ENCODE measurements around the gene TMEM273. TPM values are rescaled to one million over a fixed set of nuclear protein-coding genes. Genes with fewer than 3 reads are reported as not detected.

TMEM273 gene
- total and polyA plus RNA-seq, 4 experiments from 2014 or later = 27.7 to 101 (median 58.7) TPM

DNA sequence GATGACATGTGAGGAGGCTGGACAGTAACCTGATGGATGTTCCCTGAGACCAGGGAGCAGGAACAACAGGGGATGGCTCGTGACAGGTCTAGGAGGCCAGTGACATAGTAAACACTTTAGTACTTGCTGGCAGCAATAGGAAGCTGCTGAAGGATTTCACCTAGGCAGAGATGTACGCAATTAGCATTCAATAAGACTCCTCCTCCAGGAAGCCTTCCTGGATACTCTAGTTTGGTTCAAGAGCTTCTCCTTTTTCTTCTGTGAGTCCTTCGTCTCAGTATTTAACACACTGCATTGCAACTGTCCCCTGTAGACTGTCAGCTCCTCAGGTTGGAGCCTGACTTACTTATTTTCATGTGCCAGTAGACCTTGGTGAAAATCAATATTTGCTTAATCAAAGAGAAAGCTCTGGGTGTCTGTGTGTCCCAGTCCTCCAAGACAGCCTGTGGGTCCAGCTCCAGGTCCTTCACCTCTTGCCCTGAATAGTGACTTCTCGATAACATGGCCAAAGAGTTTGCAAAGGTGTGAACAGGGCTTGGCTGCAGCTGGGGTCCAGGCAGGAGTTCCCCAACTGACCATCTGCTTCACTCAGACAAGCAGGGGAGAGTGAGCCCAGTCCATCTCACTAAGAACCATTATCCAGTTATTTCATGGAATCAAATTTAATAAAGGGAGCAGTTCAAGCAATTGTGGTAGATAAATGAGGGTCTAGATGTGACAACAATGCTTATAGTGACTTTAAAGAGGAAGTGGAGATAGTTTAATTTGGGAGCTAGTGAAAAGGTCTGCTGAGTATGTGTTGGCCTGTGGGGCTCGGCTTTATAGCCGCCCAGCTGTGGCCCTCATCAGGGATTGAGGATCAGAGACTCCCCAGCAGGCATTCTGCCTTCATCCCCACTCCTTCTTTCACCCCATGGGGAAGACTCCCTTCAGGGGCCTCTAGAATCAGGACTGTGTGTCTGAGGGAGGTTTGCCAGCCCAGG, 9.4 kb downstream of the TMEM273 start:
- no peaks in the 10 kb centered on the region for H3K9me3 ChIP-seq (ENCODE audit: control insufficient read depth in 1 of 2, low read length in 2 of 2)
- Mint-ChIP-seq H3K4me1 (peaks cover 22 to 79% (median 50%) of the 10 kb centered on the region in 4 donors), H3K27ac (peak overlapping the region; percentile 3 to 97 (median 87)), H3K27me3 (no peaks in the 10 kb centered on the region), H3K9me3 (no peaks in the 10 kb centered on the region), H3K36me3 (peaks cover 3 to 8% of the 10 kb centered on the region in 2 donors), H3K4me3 (peak overlapping the region in 2 of 8 donors; percentile 62 to 81)
- H3K36me3 ChIP-seq (ENCODE audit: insufficient read depth, low read length) = no peaks in the 10 kb centered on the region
- H3K27me3 ChIP-seq (ENCODE audit: insufficient read depth, low read length) = no peaks in the 10 kb centered on the region
- H3K27ac ChIP-seq (ENCODE audit: low read depth, low read length) = no peak overlapping the region
- H3K4me1 ChIP-seq (ENCODE audit: insufficient read depth, low read length) = peaks cover 50% of the 10 kb centered on the region
- H3K4me3 ChIP-seq (ENCODE audit: low read length in 2 of 2) = no peak overlapping the region
- ChIA-PET POLR2A (ENCODE audit: partially characterized antibody) (interaction anchor here (1.2 kb wide), 1 partner anchor 16 kb away, joined by 3 read pairs; no protein-coding TSS in a partner anchor), CTCF (ENCODE audit: partially characterized antibody) (interaction anchor here (1.1 to 1.4 kb wide), 2 partner anchors 12 to 16 kb away, joined by 3 read pairs; no protein-coding TSS in a partner anchor)
- no peak for DNase-seq
- intact Hi-C loops (cut with micrococcal nuclease) = no loop called here

DNA sequence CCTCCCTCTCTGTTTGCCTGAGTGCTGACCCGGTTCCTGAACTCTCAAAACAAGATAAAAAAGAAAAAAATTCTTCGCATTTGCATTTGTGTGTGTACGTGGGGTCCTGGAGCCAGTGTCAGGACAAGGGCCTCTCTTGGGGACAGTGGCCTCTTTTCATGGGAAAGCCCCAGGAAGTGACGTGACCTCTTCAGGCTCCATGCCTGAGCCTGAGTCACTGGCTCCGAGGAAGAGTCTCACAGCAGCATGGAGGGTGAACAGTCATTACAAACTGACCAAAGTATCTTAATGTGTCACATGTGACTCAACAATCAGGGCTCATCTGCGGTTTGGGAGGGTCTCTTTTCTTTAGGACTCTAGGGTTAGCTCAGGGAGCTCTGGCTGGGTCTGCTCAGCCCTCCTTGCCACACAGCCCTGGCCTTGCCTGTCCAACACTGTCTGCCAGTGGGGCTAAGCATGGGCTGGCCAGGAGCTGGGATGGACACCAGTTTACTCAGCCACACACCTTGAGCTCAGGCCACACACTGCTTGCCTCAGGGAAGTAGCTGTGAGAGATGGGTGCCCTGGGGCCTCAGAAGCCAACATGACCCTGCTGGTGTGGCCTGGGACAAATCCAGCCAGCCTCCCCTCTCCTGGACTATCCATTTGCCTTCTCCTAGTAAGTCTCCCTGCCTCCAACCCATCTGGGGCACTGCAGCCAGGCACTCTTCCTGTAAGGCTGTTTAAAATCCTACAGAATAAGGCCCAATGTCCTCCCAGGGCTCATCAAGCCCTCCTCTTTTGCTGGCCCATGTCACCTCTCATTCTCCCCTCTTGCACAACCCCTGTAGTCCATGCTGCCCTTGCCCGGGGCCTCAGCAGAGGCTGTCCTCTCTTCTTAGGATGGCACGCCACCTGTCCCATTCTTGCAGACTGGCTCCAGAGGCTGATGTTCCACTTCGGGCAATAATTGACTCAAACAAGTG, 10.5 kb downstream of the TMEM273 start:
- Histone ChIP-seq H3K4me1 (ENCODE audit: insufficient read depth, low read length) (peaks cover 52% of the 10 kb centered on the region), H3K9me3 (ENCODE audit: control insufficient read depth in 1 of 2, low read length in 2 of 2) (no peaks in the 10 kb centered on the region), H3K27me3 (ENCODE audit: insufficient read depth, low read length) (no peaks in the 10 kb centered on the region), H3K27ac (ENCODE audit: low read depth, low read length) (peak overlapping the region; percentile 24), H3K36me3 (ENCODE audit: insufficient read depth, low read length) (no peaks in the 10 kb centered on the region), H3K4me3 (ENCODE audit: low read length in 2 of 2) (no peak overlapping the region)
- Mint-ChIP-seq H3K4me1 (peaks cover 17 to 79% (median 49%) of the 10 kb centered on the region in 4 donors), H3K4me3 (peak overlapping the region in 6 of 8 donors; percentile 22 to 81 (median 54)), H3K9me3 (no peaks in the 10 kb centered on the region), H3K27me3 (no peaks in the 10 kb centered on the region), H3K27ac (peak overlapping the region; percentile 80 to 97 (median 88)), H3K36me3 (peaks cover 3 to 12% of the 10 kb centered on the region in 2 donors)
- intact Hi-C loops (cut with micrococcal nuclease) = no loop called here
- ChIA-PET POLR2A (ENCODE audit: partially characterized antibody) (no interaction called here), CTCF (ENCODE audit: partially characterized antibody) (no interaction called here)
- DNase-seq = peak in 3 of 5 donors; percentile 25 to 86 (median 33)

DNA sequence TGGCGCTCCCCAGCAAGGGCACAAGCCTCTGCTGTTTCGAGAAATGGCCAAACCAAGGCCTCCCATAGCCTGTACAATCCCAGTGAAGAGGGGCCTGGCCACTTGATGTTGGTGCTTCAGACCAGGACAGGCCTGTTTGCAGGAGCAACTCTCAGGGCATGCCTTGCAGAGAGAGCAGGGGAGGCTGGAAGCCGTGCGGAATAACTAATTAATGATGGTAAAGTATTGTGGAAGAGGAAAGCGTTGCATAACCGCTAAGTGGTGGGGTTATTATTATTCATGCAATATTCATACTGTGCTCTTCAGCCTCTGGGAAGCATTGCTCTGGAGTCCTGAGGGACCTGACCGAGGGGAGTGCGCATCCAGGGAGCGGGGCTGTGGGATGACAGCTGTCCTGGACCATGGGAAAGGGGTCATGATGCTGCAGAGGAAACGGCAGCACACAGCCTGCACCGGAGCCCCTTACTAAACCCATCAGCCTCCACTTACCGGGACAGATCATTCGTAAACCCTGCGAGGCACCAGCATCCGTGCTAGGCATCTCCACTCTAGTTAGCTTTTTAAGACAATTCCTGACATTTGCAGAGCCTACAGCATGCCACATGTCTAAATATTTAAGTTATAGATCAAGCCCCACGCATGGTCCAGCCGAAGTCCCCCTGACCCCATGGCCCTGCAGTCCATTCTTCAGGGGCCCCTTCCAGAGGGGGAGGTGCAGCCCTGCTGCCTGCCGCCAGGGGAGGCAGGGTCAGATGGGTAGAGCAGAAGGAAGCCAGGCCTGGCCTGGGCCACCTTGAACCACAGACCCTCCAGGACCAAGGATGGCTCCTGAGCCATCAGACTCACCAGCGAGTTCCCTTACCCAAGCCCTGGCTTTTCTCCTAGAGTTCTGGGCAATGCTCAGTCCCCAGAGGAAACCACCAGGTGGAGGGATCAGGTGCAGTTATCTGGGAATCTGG, 11.6 kb downstream of the TMEM273 start:
- intact Hi-C loops (cut with micrococcal nuclease) = no loop called here
- ChIA-PET CTCF (ENCODE audit: partially characterized antibody) (no interaction called here), POLR2A (ENCODE audit: partially characterized antibody) (no interaction called here)
- Histone ChIP-seq H3K4me1 (ENCODE audit: insufficient read depth, low read length) (peaks cover 50% of the 10 kb centered on the region), H3K27me3 (ENCODE audit: insufficient read depth, low read length) (no peaks in the 10 kb centered on the region), H3K27ac (ENCODE audit: low read depth, low read length) (peak overlapping the region; percentile 24), H3K4me3 (ENCODE audit: low read length in 2 of 2) (no peak overlapping the region), H3K36me3 (ENCODE audit: insufficient read depth, low read length) (no peaks in the 10 kb centered on the region), H3K9me3 (ENCODE audit: control insufficient read depth in 1 of 2, low read length in 2 of 2) (no peaks in the 10 kb centered on the region)
- no peaks in the 10 kb centered on the region for H3K9me3 Mint-ChIP-seq
- H3K4me3 Mint-ChIP-seq = peak overlapping the region in 2 of 8 donors; percentile 70 to 81
- DNase-seq = no peak
- no peaks in the 10 kb centered on the region for H3K27me3 Mint-ChIP-seq
- H3K4me1 Mint-ChIP-seq = peaks cover 15 to 74% (median 45%) of the 10 kb centered on the region in 4 donors
- peak overlapping the region in 4 of 7 donors; percentile 68 to 97 (median 93) for H3K27ac Mint-ChIP-seq
- H3K36me3 Mint-ChIP-seq = peaks cover 3 to 12% of the 10 kb centered on the region in 2 donors

DNA sequence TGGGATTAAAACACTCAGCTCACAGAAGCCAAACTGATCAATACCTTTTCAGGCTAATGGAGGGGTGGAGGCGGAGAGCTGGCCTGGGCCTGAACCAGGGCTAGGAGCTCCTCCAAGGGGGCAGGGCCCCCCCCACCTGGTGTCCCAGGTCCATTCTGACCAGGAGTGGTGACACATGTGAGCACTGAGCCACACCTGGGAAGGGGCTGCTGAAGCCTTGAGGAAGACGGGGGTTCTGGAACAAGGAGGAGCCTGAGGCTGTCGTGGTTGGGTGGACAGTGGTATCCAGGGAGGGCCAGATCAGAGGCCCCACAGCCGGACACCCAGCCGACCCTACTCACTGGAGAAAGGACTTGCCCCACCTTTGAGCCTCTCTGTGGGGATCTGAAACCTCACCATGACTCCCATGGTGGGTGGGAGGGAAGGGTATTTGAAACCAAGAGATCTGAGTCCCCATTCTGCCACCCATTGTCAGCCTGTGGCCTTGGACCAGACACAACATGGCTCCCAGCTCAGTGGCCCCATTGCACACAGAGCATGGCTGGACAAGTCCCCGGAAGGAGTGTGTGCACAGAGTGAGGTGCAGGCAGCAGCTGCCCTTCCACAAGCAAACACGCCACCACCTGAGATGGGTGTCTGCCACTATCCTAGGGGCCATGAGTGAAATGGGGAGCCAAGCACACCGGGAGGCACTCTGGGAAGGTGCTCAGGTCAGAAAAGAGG, 12.4 kb downstream of the TMEM273 start:
- CTCF ChIA-PET (ENCODE audit: partially characterized antibody) = no interaction called here
- intact Hi-C loops (cut with micrococcal nuclease) = no loop called here
- POLR2A ChIA-PET (ENCODE audit: partially characterized antibody) = interaction anchor here (1.3 kb wide), 1 partner anchor 14 kb away, joined by 5 read pairs; no protein-coding TSS in a partner anchor
- Histone ChIP-seq H3K27ac (ENCODE audit: low read depth, low read length) (no peak overlapping the region), H3K36me3 (ENCODE audit: insufficient read depth, low read length) (no peaks in the 10 kb centered on the region), H3K4me3 (ENCODE audit: low read length in 2 of 2) (no peak overlapping the region), H3K9me3 (ENCODE audit: control insufficient read depth in 1 of 2, low read length in 2 of 2) (no peaks in the 10 kb centered on the region), H3K4me1 (ENCODE audit: insufficient read depth, low read length) (peaks cover 46% of the 10 kb centered on the region), H3K27me3 (ENCODE audit: insufficient read depth, low read length) (no peaks in the 10 kb centered on the region)
- H3K36me3 Mint-ChIP-seq = peaks cover 3 to 12% of the 10 kb centered on the region in 2 donors
- H3K4me3 Mint-ChIP-seq = no peak overlapping the region
- no peaks in the 10 kb centered on the region for H3K9me3 Mint-ChIP-seq
- H3K27ac Mint-ChIP-seq = peak overlapping the region in 1 of 7 donors; percentile 40
- no peaks in the 10 kb centered on the region for H3K27me3 Mint-ChIP-seq
- DNase-seq = no peak
- H3K4me1 Mint-ChIP-seq = peaks cover 13 to 68% (median 42%) of the 10 kb centered on the region in 4 donors

DNA sequence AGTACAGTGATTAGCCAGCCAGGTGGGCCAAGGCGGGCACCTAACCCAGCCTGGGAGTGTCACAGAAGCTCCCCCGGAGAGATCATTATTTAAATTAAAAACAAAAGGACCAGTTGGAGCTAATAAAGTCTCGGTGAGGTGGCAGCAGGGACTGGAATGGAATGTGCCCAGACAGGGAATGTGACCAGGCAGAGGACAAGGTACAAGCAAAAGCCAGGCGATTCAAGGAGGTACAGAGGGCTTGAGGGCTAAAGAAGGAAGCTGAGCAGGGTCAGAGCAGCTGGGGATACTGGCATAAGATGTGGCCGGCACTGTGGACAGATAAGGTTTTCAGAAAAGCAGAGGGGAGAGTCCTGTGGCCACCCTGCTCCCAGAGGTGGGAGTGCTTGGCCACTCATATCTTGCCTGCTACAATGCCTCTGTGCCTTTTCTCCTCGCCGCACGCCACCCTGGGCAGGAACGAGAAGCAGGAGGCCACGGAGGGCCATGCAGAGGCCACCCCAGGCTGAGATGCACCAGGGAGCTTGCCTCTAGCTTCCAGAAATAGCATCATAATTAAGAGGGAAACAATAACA, 13.2 kb downstream of the TMEM273 start:
- H3K4me1 ChIP-seq (ENCODE audit: insufficient read depth, low read length) = peaks cover 42% of the 10 kb centered on the region
- no peaks in the 10 kb centered on the region for H3K27me3 Mint-ChIP-seq

More for the DNA sequence above, 13.2 kb downstream of the TMEM273 start:
- Histone ChIP-seq H3K27ac (ENCODE audit: low read depth, low read length) (no peak overlapping the region), H3K4me3 (ENCODE audit: low read length in 2 of 2) (no peak overlapping the region), H3K9me3 (ENCODE audit: control insufficient read depth in 1 of 2, low read length in 2 of 2) (no peaks in the 10 kb centered on the region), H3K27me3 (ENCODE audit: insufficient read depth, low read length) (no peaks in the 10 kb centered on the region), H3K36me3 (ENCODE audit: insufficient read depth, low read length) (no peaks in the 10 kb centered on the region)
- Mint-ChIP-seq H3K4me1 (peaks cover 8 to 61% (median 35%) of the 10 kb centered on the region in 4 donors), H3K9me3 (no peaks in the 10 kb centered on the region), H3K4me3 (no peak overlapping the region), H3K36me3 (peaks cover 3 to 12% of the 10 kb centered on the region in 2 donors), H3K27ac (peak overlapping the region in 4 of 7 donors; percentile 11 to 68 (median 47))
- ChIA-PET POLR2A (ENCODE audit: partially characterized antibody) (interaction anchor here (1.3 kb wide), 1 partner anchor 15 kb away, joined by 5 read pairs; no protein-coding TSS in a partner anchor), CTCF (ENCODE audit: partially characterized antibody) (interaction anchor here (0.8 kb wide), 1 partner anchor 10 kb away, joined by 3 read pairs; no protein-coding TSS in a partner anchor)
- intact Hi-C loops (cut with micrococcal nuclease) = no loop called here
- no peak for DNase-seq

Data from CD4-positive, alpha-beta memory T cell (primary cell).